Measurements from ENCODE around the gene MYOCOS.
"Not testable (repeated sequence)": the region's sequence is repeated elsewhere in the genome, so short reads cannot be mapped to it uniquely, and the experiment has no call there.

Gene MYOCOS

GRCh38 chr1:171615122-171615906, 6.7 kb upstream of the MYOCOS start:
- H3K36me3 ChIP-seq (ENCODE audit: control insufficient read depth in 1 of 2, insufficient read depth in 2 of 2, low read length in 2 of 2); H3K9me3 ChIP-seq (ENCODE audit: control insufficient read depth in 1 of 2, low read length in 2 of 2); H3K4me3 ChIP-seq (ENCODE audit: low read depth in 1 of 2, low read length in 2 of 2); H3K27me3 ChIP-seq (ENCODE audit: control insufficient read depth in 1 of 2, insufficient read depth in 2 of 2, low read length in 2 of 2); H3K9ac ChIP-seq (ENCODE audit: low read depth in 1 of 2, low read length in 2 of 2); H3K27ac ChIP-seq (ENCODE audit: low read depth, low read length); H3K4me1 ChIP-seq (ENCODE audit: control insufficient read depth in 1 of 2, insufficient read depth in 2 of 2, low read length in 2 of 2): not testable (repeated sequence)

GRCh38 chr1:171616586-171616985, 5.5 kb upstream of the MYOCOS start:
- no peaks in the 10 kb centered on the region for H3K36me3 ChIP-seq (ENCODE audit: control insufficient read depth in 1 of 2, insufficient read depth in 2 of 2, low read length in 2 of 2)

GRCh38 chr1:171623651-171624331, 1.7 kb downstream of the MYOCOS start:
- no peaks in the 10 kb centered on the region for H3K27me3 ChIP-seq (ENCODE audit: control insufficient read depth in 1 of 2, insufficient read depth in 2 of 2, low read length in 2 of 2)
- no peak overlapping the region for H3K4me3 ChIP-seq (ENCODE audit: low read depth in 1 of 2, low read length in 2 of 2)
- no peaks in the 10 kb centered on the region for H3K4me1 ChIP-seq (ENCODE audit: control insufficient read depth in 1 of 2, insufficient read depth in 2 of 2, low read length in 2 of 2)
- no peaks in the 10 kb centered on the region for H3K9me3 ChIP-seq (ENCODE audit: control insufficient read depth in 1 of 2, low read length in 2 of 2)
- no peaks in the 10 kb centered on the region for H3K36me3 ChIP-seq (ENCODE audit: control insufficient read depth in 1 of 2, insufficient read depth in 2 of 2, low read length in 2 of 2)
- no peak overlapping the region for H3K27ac ChIP-seq (ENCODE audit: low read depth, low read length)
- no peak overlapping the region for H3K9ac ChIP-seq (ENCODE audit: low read depth in 1 of 2, low read length in 2 of 2)

More at GRCh38 chr1:171616586-171616985, 5.5 kb upstream of the MYOCOS start:
- H3K9me3 ChIP-seq (ENCODE audit: control insufficient read depth in 1 of 2, low read length in 2 of 2) = no peaks in the 10 kb centered on the region
- no peak overlapping the region for H3K9ac ChIP-seq (ENCODE audit: low read depth in 1 of 2, low read length in 2 of 2)
- no peak overlapping the region for H3K4me3 ChIP-seq (ENCODE audit: low read depth in 1 of 2, low read length in 2 of 2)
- H3K4me1 ChIP-seq (ENCODE audit: control insufficient read depth in 1 of 2, insufficient read depth in 2 of 2, low read length in 2 of 2) = no peaks in the 10 kb centered on the region
- no peak overlapping the region for H3K27ac ChIP-seq (ENCODE audit: low read depth, low read length)
- no peaks in the 10 kb centered on the region for H3K27me3 ChIP-seq (ENCODE audit: control insufficient read depth in 1 of 2, insufficient read depth in 2 of 2, low read length in 2 of 2)

- no peak overlapping the region for H3K27ac ChIP-seq (ENCODE audit: low read depth, low read length)
- no peaks in the 10 kb centered on the region for H3K9me3 ChIP-seq (ENCODE audit: control insufficient read depth in 1 of 2, low read length in 2 of 2)
- H3K9ac ChIP-seq (ENCODE audit: low read depth in 1 of 2, low read length in 2 of 2) = no peak overlapping the region
- H3K36me3 ChIP-seq (ENCODE audit: control insufficient read depth in 1 of 2, insufficient read depth in 2 of 2, low read length in 2 of 2) = no peaks in the 10 kb centered on the region
- H3K4me1 ChIP-seq (ENCODE audit: control insufficient read depth in 1 of 2, insufficient read depth in 2 of 2, low read length in 2 of 2) = no peaks in the 10 kb centered on the region
- no peak overlapping the region for H3K4me3 ChIP-seq (ENCODE audit: low read depth in 1 of 2, low read length in 2 of 2)
- H3K27me3 ChIP-seq (ENCODE audit: control insufficient read depth in 1 of 2, insufficient read depth in 2 of 2, low read length in 2 of 2) = no peaks in the 10 kb centered on the region
Measured at GRCh38 chr1:171625225-171625624, 3.2 kb downstream of the MYOCOS start.

GRCh38 chr1:171627020-171627419, 5.0 kb downstream of the MYOCOS start:
- Histone ChIP-seq H3K27ac (ENCODE audit: low read depth, low read length) (no peak overlapping the region), H3K4me1 (ENCODE audit: control insufficient read depth in 1 of 2, insufficient read depth in 2 of 2, low read length in 2 of 2) (no peaks in the 10 kb centered on the region), H3K9me3 (ENCODE audit: control insufficient read depth in 1 of 2, low read length in 2 of 2) (no peaks in the 10 kb centered on the region), H3K27me3 (ENCODE audit: control insufficient read depth in 1 of 2, insufficient read depth in 2 of 2, low read length in 2 of 2) (no peaks in the 10 kb centered on the region), H3K4me3 (ENCODE audit: low read depth in 1 of 2, low read length in 2 of 2) (no peak overlapping the region), H3K9ac (ENCODE audit: low read depth in 1 of 2, low read length in 2 of 2) (no peak overlapping the region), H3K36me3 (ENCODE audit: control insufficient read depth in 1 of 2, insufficient read depth in 2 of 2, low read length in 2 of 2) (no peaks in the 10 kb centered on the region)

- H3K9ac ChIP-seq (ENCODE audit: low read depth in 1 of 2, low read length in 2 of 2) = no peak overlapping the region
- H3K4me3 ChIP-seq (ENCODE audit: low read depth in 1 of 2, low read length in 2 of 2) = no peak overlapping the region
- H3K27me3 ChIP-seq (ENCODE audit: control insufficient read depth in 1 of 2, insufficient read depth in 2 of 2, low read length in 2 of 2) = no peaks in the 10 kb centered on the region
- H3K36me3 ChIP-seq (ENCODE audit: control insufficient read depth in 1 of 2, insufficient read depth in 2 of 2, low read length in 2 of 2) = no peaks in the 10 kb centered on the region
- H3K4me1 ChIP-seq (ENCODE audit: control insufficient read depth in 1 of 2, insufficient read depth in 2 of 2, low read length in 2 of 2) = no peaks in the 10 kb centered on the region
- no peak overlapping the region for H3K27ac ChIP-seq (ENCODE audit: low read depth, low read length)
- no peaks in the 10 kb centered on the region for H3K9me3 ChIP-seq (ENCODE audit: control insufficient read depth in 1 of 2, low read length in 2 of 2)
Measured at GRCh38 chr1:171628225-171628624, 6.2 kb downstream of the MYOCOS start.

GRCh38 chr1:171635661-171636060, 13.6 kb downstream of the MYOCOS start:
- no peaks in the 10 kb centered on the region for H3K4me1 ChIP-seq (ENCODE audit: control insufficient read depth in 1 of 2, insufficient read depth in 2 of 2, low read length in 2 of 2)
- H3K9ac ChIP-seq (ENCODE audit: low read depth in 1 of 2, low read length in 2 of 2) = no peak overlapping the region
- no peak overlapping the region for H3K27ac ChIP-seq (ENCODE audit: low read depth, low read length)
- H3K27me3 ChIP-seq (ENCODE audit: control insufficient read depth in 1 of 2, insufficient read depth in 2 of 2, low read length in 2 of 2) = no peaks in the 10 kb centered on the region
- H3K4me3 ChIP-seq (ENCODE audit: low read depth in 1 of 2, low read length in 2 of 2) = no peak overlapping the region
- H3K9me3 ChIP-seq (ENCODE audit: control insufficient read depth in 1 of 2, low read length in 2 of 2) = no peaks in the 10 kb centered on the region
- H3K36me3 ChIP-seq (ENCODE audit: control insufficient read depth in 1 of 2, insufficient read depth in 2 of 2, low read length in 2 of 2) = no peaks in the 10 kb centered on the region

- Histone ChIP-seq H3K27me3 (ENCODE audit: control insufficient read depth in 1 of 2, insufficient read depth in 2 of 2, low read length in 2 of 2) (no peaks in the 10 kb centered on the region), H3K27ac (ENCODE audit: low read depth, low read length) (no peak overlapping the region), H3K4me1 (ENCODE audit: control insufficient read depth in 1 of 2, insufficient read depth in 2 of 2, low read length in 2 of 2) (no peaks in the 10 kb centered on the region), H3K36me3 (ENCODE audit: control insufficient read depth in 1 of 2, insufficient read depth in 2 of 2, low read length in 2 of 2) (no peaks in the 10 kb centered on the region), H3K9ac (ENCODE audit: low read depth in 1 of 2, low read length in 2 of 2) (no peak overlapping the region), H3K9me3 (ENCODE audit: control insufficient read depth in 1 of 2, low read length in 2 of 2) (no peaks in the 10 kb centered on the region), H3K4me3 (ENCODE audit: low read depth in 1 of 2, low read length in 2 of 2) (no peak overlapping the region)
Measured at GRCh38 chr1:171636141-171636540, 14.1 kb downstream of the MYOCOS start.

GRCh38 chr1:171637928-171638576, 16.0 kb downstream of the MYOCOS start:
- no peaks in the 10 kb centered on the region for H3K9me3 ChIP-seq (ENCODE audit: control insufficient read depth in 1 of 2, low read length in 2 of 2)
- no peak overlapping the region for H3K9ac ChIP-seq (ENCODE audit: low read depth in 1 of 2, low read length in 2 of 2)
- H3K36me3 ChIP-seq (ENCODE audit: control insufficient read depth in 1 of 2, insufficient read depth in 2 of 2, low read length in 2 of 2) = no peaks in the 10 kb centered on the region
- no peaks in the 10 kb centered on the region for H3K4me1 ChIP-seq (ENCODE audit: control insufficient read depth in 1 of 2, insufficient read depth in 2 of 2, low read length in 2 of 2)
- H3K4me3 ChIP-seq (ENCODE audit: low read depth in 1 of 2, low read length in 2 of 2) = no peak overlapping the region
- H3K27ac ChIP-seq (ENCODE audit: low read depth, low read length) = no peak overlapping the region
- no peaks in the 10 kb centered on the region for H3K27me3 ChIP-seq (ENCODE audit: control insufficient read depth in 1 of 2, insufficient read depth in 2 of 2, low read length in 2 of 2)

GRCh38 chr1:171640225-171640624, 18.2 kb downstream of the MYOCOS start:
- Histone ChIP-seq H3K27me3 (ENCODE audit: control insufficient read depth in 1 of 2, insufficient read depth in 2 of 2, low read length in 2 of 2) (no peaks in the 10 kb centered on the region), H3K4me3 (ENCODE audit: low read depth in 1 of 2, low read length in 2 of 2) (no peak overlapping the region), H3K36me3 (ENCODE audit: control insufficient read depth in 1 of 2, insufficient read depth in 2 of 2, low read length in 2 of 2) (no peaks in the 10 kb centered on the region), H3K9me3 (ENCODE audit: control insufficient read depth in 1 of 2, low read length in 2 of 2) (no peaks in the 10 kb centered on the region), H3K9ac (ENCODE audit: low read depth in 1 of 2, low read length in 2 of 2) (no peak overlapping the region), H3K27ac (ENCODE audit: low read depth, low read length) (no peak overlapping the region), H3K4me1 (ENCODE audit: control insufficient read depth in 1 of 2, insufficient read depth in 2 of 2, low read length in 2 of 2) (peaks cover 6 to 8% of the 10 kb centered on the region in 2 donors)

Data from duodenal mucosa (tissue), 2 donors.